ENCODE data around the gene CT45A10. TPM values are rescaled to one million over a fixed set of nuclear protein-coding genes. Genes with fewer than 3 reads are reported as not detected.
"Not testable (repeated sequence)": the region's sequence is repeated elsewhere in the genome, so short reads cannot be mapped to it uniquely, and the experiment has no call there.

CT45A10 gene, protein sequence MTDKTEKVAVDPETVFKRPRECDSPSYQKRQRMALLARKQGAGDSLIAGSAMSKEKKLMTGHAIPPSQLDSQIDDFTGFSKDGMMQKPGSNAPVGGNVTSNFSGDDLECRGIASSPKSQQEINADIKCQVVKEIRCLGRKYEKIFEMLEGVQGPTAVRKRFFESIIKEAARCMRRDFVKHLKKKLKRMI
- total RNA-seq (10 to 100 TPM; 17.7 to 27.9 TPM), polyA plus RNA-seq (ENCODE audit: insufficient read depth, low read depth, low replicate concordance) (10.0 TPM)
- long read RNA-seq, donor 1: 0 reads
- long read RNA-seq, donor 2: 0 reads

GRCh38 chrX:135893294-135893817 is at the start of gene CT45A10, which contains the start of gene SAGE1:
TSS of gene CT45A10 (minus strand) at chrX:135893444. CDS start at chrX:135885344, 8,100 bp downstream.
TSS of gene SAGE1 (plus strand) at chrX:135893716. CDS start at chrX:135896243, 2,527 bp downstream.
- intact Hi-C loops (cut with DNase I; ENCODE audit: low total_unique reads): no loop called here
- Histone ChIP-seq H3K4me1 (no peaks in the 10 kb centered on the region), H3K27ac (no peak within 1 kb of the TSS), H3K36me3 (ENCODE audit: low read depth, missing control alignments) (no peaks in the 10 kb centered on the region), H3K4me3 (no peak within 1 kb of the TSS), H3K27me3 (no peaks in the 10 kb centered on the region), H3K9me3 (no peaks in the 10 kb centered on the region)
- 53 to 57% methylated on average over 5 to 10 of the region's 22 CpGs for WGBS, 2 donors
- DNase-seq: peak; percentile 18
- TF ChIP-seq POLR2A (IDR thresholded peaks at IDR 0.05): no peak
- no peak for TF ChIP-seq CTCF (IDR thresholded peaks at IDR 0.05)

- Histone ChIP-seq H3K36me3 (ENCODE audit: low read depth, missing control alignments) (no peaks in the 10 kb centered on the region), H3K27me3 (no peaks in the 10 kb centered on the region), H3K9me3 (no peaks in the 10 kb centered on the region), H3K4me1 (no peaks in the 10 kb centered on the region), H3K4me3 (no peak overlapping the region), H3K27ac (no peak overlapping the region)
- intact Hi-C loops (cut with DNase I; ENCODE audit: low total_unique reads): no loop called here
- DNase-seq: peak; percentile 54
- 53 to 72% methylated on average over 10 to 19 of the region's 19 CpGs for WGBS, 2 donors
- TF ChIP-seq POLR2A (IDR thresholded peaks at IDR 0.05): no peak
- TF ChIP-seq CTCF (IDR thresholded peaks at IDR 0.05): peak in 2 of 3 experiments; percentile 7 to 26
Observed at GRCh38 chrX:135931644-135932487, 38.6 kb upstream of the CT45A10 start.

DNA sequence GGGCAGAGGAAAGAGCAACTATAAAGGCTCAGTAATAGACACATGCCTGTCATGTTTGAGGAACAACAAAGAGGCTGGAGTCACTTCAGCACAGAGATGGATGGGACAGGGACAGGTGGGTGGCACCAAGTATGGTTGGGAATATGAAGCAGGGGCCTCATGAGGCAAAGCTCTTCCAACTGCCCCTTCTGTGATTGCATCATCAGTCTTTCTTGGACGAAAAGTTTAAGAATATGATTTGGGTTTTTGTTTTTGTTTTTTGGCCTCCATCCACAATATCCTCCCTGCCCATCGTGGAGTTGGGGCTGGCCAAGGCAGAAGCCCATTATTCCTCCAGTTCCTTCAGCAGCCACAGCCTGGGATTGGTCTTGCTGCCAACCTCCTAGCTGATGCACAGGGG is 34.7 kb upstream of the CT45A10 start:
- no peak for DNase-seq
- Histone ChIP-seq H3K4me1 (no peaks in the 10 kb centered on the region), H3K27me3 (no peaks in the 10 kb centered on the region), H3K9me3 (no peaks in the 10 kb centered on the region), H3K36me3 (ENCODE audit: low read depth, missing control alignments) (no peaks in the 10 kb centered on the region), H3K4me3 (no peak overlapping the region), H3K27ac (no peak overlapping the region)
- 62 to 80% methylated on average over 2 of the region's 2 CpGs for WGBS, 2 donors
- TF ChIP-seq CTCF (IDR thresholded peaks at IDR 0.05) (no peak), POLR2A (IDR thresholded peaks at IDR 0.05) (no peak)
- intact Hi-C loops (cut with DNase I; ENCODE audit: low total_unique reads): no loop called here

DNA sequence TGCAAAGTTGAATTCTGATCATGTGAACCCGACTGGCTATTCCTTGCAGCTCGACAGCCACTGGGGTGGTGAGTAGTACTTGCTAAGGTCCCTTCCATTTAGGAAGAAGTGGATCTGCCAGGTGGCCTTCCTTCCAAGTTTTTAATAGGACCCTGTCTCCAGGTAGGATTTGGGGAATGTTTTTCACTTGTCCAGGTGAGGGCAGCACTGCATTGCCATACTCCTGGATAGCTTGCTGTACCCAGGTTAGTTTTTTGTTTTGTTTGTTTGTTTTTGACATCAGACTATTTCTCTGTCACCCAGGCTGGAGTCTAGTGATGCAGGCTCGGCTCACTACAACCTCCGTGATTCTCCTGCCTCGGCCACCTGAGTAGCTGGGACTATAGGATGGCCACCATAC is 30.1 kb upstream of the CT45A10 start:
- no peak for TF ChIP-seq CTCF (IDR thresholded peaks at IDR 0.05)
- no peak for TF ChIP-seq POLR2A (IDR thresholded peaks at IDR 0.05)
- Histone ChIP-seq H3K4me1 (no peaks in the 10 kb centered on the region), H3K27me3 (no peaks in the 10 kb centered on the region), H3K36me3 (ENCODE audit: low read depth, missing control alignments) (no peaks in the 10 kb centered on the region), H3K27ac (no peak overlapping the region), H3K4me3 (no peak overlapping the region), H3K9me3 (no peaks in the 10 kb centered on the region)
- no peak for DNase-seq
- intact Hi-C loops (cut with DNase I; ENCODE audit: low total_unique reads): no loop called here
- 71 to 76% methylated on average over 5 of the region's 5 CpGs for WGBS, 2 donors

- H3K9me3 ChIP-seq; H3K27ac ChIP-seq; intact Hi-C loops (cut with DNase I; ENCODE audit: low total_unique reads); DNase-seq; H3K4me3 ChIP-seq; H3K36me3 ChIP-seq (ENCODE audit: low read depth, missing control alignments); H3K4me1 ChIP-seq; H3K27me3 ChIP-seq: not testable (repeated sequence)
- WGBS, 2 donors: 54% methylated on average over 1 of the region's 1 CpG; no CpG with 5 or more reads in 1 of the 2 donors
Observed at GRCh38 chrX:135920516-135920915, 27.3 kb upstream of the CT45A10 start.

Data from testis (tissue), 5 donors.